Activated T-cell treated with anti-CD3 and anti-CD28 coated beads, Interleukin-2, amount 50 U/mL, for 4 hours (primary cell): ENCODE measurements around the gene PVALEF. TPM values are rescaled to one million over a fixed set of nuclear protein-coding genes. Genes with fewer than 3 reads are reported as not detected.

Experiments
- ATAC-seq, 2 donors: fragments of 200-7000 bp; cut with Tn5 transposase; one replicate each; pipeline ENCODE4 v1.10.0; 2021
- DNase-seq: peaks from one replicate; pipeline ENCODE4 v3.0.0-alpha.2; 2020
- H3K27me3 Mint-ChIP-seq: one replicate; pipeline ENCODE4 v1.8.0; 2021; ENCODE audit warnings: low read depth, mixed read lengths
- H3K36me3 Mint-ChIP-seq: one replicate; pipeline ENCODE4 v1.8.0; 2022; ENCODE audit warnings: mixed read lengths; ENCODE audit not compliant: insufficient read depth
- H3K4me1 Mint-ChIP-seq: one replicate; pipeline ENCODE4 v1.8.0; 2021; ENCODE audit warnings: low read depth, mixed read lengths
- H3K4me3 Mint-ChIP-seq: one replicate; pipeline ENCODE4 v1.8.0; 2021; ENCODE audit warnings: mild to moderate bottlenecking, moderate library complexity, mixed read lengths
- H3K9me3 Mint-ChIP-seq: one replicate; pipeline ENCODE4 v1.8.0; 2021; ENCODE audit warnings: mixed read lengths
- total RNA-seq, 3 donors: library from RNA; stranded (reverse); gene quantifications; one replicate each; pipeline ENCODE4 v1.2.1, GENCODE V29; 2021

The PVALEF gene
- total RNA-seq, 3 donors from 2014 or later, result not detected

GRCh38 chr17:81187120-81187519, 21.8 kb downstream of the PVALEF start:
- no peak for ATAC-seq
- Mint-ChIP-seq H3K4me1 (no peaks in the 10 kb centered on the region), H3K27me3 (peaks cover 4% of the 10 kb centered on the region), H3K4me3 (no peak overlapping the region), H3K9me3 (no peaks in the 10 kb centered on the region), H3K36me3 (no peaks in the 10 kb centered on the region)
- DNase-seq, result no peak

GRCh38 chr17:81187586-81188490, 22.5 kb downstream of the PVALEF start:
- DNase-seq (no peak), ATAC-seq (no peak)
- H3K4me1 Mint-ChIP-seq, result no peaks in the 10 kb centered on the region
- no peaks in the 10 kb centered on the region for H3K36me3 Mint-ChIP-seq
- no peak overlapping the region for H3K4me3 Mint-ChIP-seq
- H3K27me3 Mint-ChIP-seq, result peaks cover 4% of the 10 kb centered on the region
- H3K9me3 Mint-ChIP-seq, result no peaks in the 10 kb centered on the region

- H3K4me1 Mint-ChIP-seq, result no peaks in the 10 kb centered on the region
- peaks cover 4% of the 10 kb centered on the region for H3K27me3 Mint-ChIP-seq
- H3K4me3 Mint-ChIP-seq, result no peak overlapping the region
- ATAC-seq (no peak), DNase-seq (no peak)
- no peaks in the 10 kb centered on the region for H3K36me3 Mint-ChIP-seq
- no peaks in the 10 kb centered on the region for H3K9me3 Mint-ChIP-seq
Measured at GRCh38 chr17:81188491-81188840, 23.2 kb downstream of the PVALEF start.

- Mint-ChIP-seq H3K4me3 (no peak overlapping the region), H3K9me3 (no peaks in the 10 kb centered on the region), H3K4me1 (no peaks in the 10 kb centered on the region), H3K27me3 (peaks cover 4% of the 10 kb centered on the region), H3K36me3 (no peaks in the 10 kb centered on the region)
- DNase-seq (no peak), ATAC-seq (no peak)
Measured at GRCh38 chr17:81189016-81189415, 23.7 kb downstream of the PVALEF start.

- H3K27me3 Mint-ChIP-seq, result no peaks in the 10 kb centered on the region
- H3K9me3 Mint-ChIP-seq, result no peaks in the 10 kb centered on the region
- ATAC-seq (no peak), DNase-seq (no peak)
- no peaks in the 10 kb centered on the region for H3K4me1 Mint-ChIP-seq
- no peaks in the 10 kb centered on the region for H3K36me3 Mint-ChIP-seq
- H3K4me3 Mint-ChIP-seq, result no peak overlapping the region
Measured at GRCh38 chr17:81189670-81190530, 24.6 kb downstream of the PVALEF start.

- Mint-ChIP-seq H3K4me1 (no peaks in the 10 kb centered on the region), H3K27me3 (no peaks in the 10 kb centered on the region), H3K9me3 (no peaks in the 10 kb centered on the region), H3K4me3 (no peak overlapping the region), H3K36me3 (no peaks in the 10 kb centered on the region)
- ATAC-seq (no peak), DNase-seq (no peak)
Measured at GRCh38 chr17:81190591-81190990, 25.3 kb downstream of the PVALEF start.

- no peak for DNase-seq
- H3K9me3 Mint-ChIP-seq, result no peaks in the 10 kb centered on the region
Measured at GRCh38 chr17:81191116-81191515, 25.8 kb downstream of the PVALEF start.

GRCh38 chr17:81191646-81192045, 26.3 kb downstream of the PVALEF start:
- Mint-ChIP-seq H3K27me3 (no peaks in the 10 kb centered on the region), H3K4me3 (no peak overlapping the region), H3K9me3 (no peaks in the 10 kb centered on the region), H3K4me1 (no peaks in the 10 kb centered on the region), H3K36me3 (no peaks in the 10 kb centered on the region)
- DNase-seq (no peak), ATAC-seq (no peak)

More at GRCh38 chr17:81191116-81191515, 25.8 kb downstream of the PVALEF start:
- Mint-ChIP-seq H3K27me3 (no peaks in the 10 kb centered on the region), H3K4me1 (no peaks in the 10 kb centered on the region), H3K36me3 (no peaks in the 10 kb centered on the region), H3K4me3 (no peak overlapping the region)
- ATAC-seq, result no peak

- Mint-ChIP-seq H3K36me3 (no peaks in the 10 kb centered on the region), H3K4me3 (no peak overlapping the region), H3K27me3 (no peaks in the 10 kb centered on the region), H3K9me3 (no peaks in the 10 kb centered on the region), H3K4me1 (no peaks in the 10 kb centered on the region)
- DNase-seq, result no peak
- ATAC-seq, result no peak
Measured at GRCh38 chr17:81192386-81193050, 27.2 kb downstream of the PVALEF start.

GRCh38 chr17:81193051-81193410, 27.7 kb downstream of the PVALEF start:
- ATAC-seq (no peak), DNase-seq (no peak)
- Mint-ChIP-seq H3K4me1 (no peaks in the 10 kb centered on the region), H3K27me3 (no peaks in the 10 kb centered on the region), H3K4me3 (no peak overlapping the region), H3K36me3 (peaks cover 2% of the 10 kb centered on the region), H3K9me3 (no peaks in the 10 kb centered on the region)

GRCh38 chr17:81193470-81194224, 28.3 kb downstream of the PVALEF start:
- H3K27me3 Mint-ChIP-seq, result no peaks in the 10 kb centered on the region

GRCh38 chr17:81194225-81194760, 29.0 kb downstream of the PVALEF start:
- Mint-ChIP-seq H3K27me3 (no peaks in the 10 kb centered on the region), H3K9me3 (no peaks in the 10 kb centered on the region), H3K36me3 (peaks cover 2% of the 10 kb centered on the region), H3K4me3 (no peak overlapping the region), H3K4me1 (no peaks in the 10 kb centered on the region)
- DNase-seq (no peak), ATAC-seq (no peak)

More at GRCh38 chr17:81193470-81194224, 28.3 kb downstream of the PVALEF start:
- DNase-seq (no peak), ATAC-seq (no peak)
- H3K9me3 Mint-ChIP-seq, result no peaks in the 10 kb centered on the region
- H3K4me1 Mint-ChIP-seq, result no peaks in the 10 kb centered on the region
- peaks cover 2% of the 10 kb centered on the region for H3K36me3 Mint-ChIP-seq
- no peak overlapping the region for H3K4me3 Mint-ChIP-seq

GRCh38 chr17:81194941-81195901, 29.9 kb downstream of the PVALEF start:
- Mint-ChIP-seq H3K4me1 (no peaks in the 10 kb centered on the region), H3K4me3 (no peak overlapping the region), H3K36me3 (peaks cover 2% of the 10 kb centered on the region), H3K27me3 (no peaks in the 10 kb centered on the region), H3K9me3 (no peaks in the 10 kb centered on the region)
- no peak for DNase-seq
- no peak for ATAC-seq
